SK-N-SH (cell line): ENCODE results near the gene VPS52. TPM values are rescaled to one million over a fixed set of nuclear protein-coding genes. Genes with fewer than 3 reads are reported as not detected.
A peak's percentile ranks its signal among the peaks of the same experiment; 100 is the strongest.

Experiments
- CTCF ChIA-PET: fragments of 300-600, 350-600 bp; formaldehyde crosslinking; extraction: SDS; loops from one replicate; lab custom pipeline; 2021; lab: Yijun Ruan, JAX
- POLR2A ChIA-PET: fragments of 350-600 bp; sonication (Branson Sonifier 250); formaldehyde crosslinking; extraction: SDS; loops from one replicate; lab custom pipeline; 2020; ENCODE audit warnings: antibody characterized with exemption, inconsistent platforms; lab: Yijun Ruan, JAX
- DNase-seq: peaks from one replicate; pipeline ENCODE4 v3.0.0; 2012
- H2AFZ ChIP-seq: fragments of 200-600 bp; sonication (generic); 2 replicates; pipeline ENCODE4 v1.8.1; 2016; ENCODE audit warnings: antibody characterized with exemption, mild to moderate bottlenecking, low read depth
- H3F3A ChIP-seq: fragments of 200-600 bp; sonication (generic); replicated peaks from 2 replicates; pipeline ENCODE3; 2016; ENCODE audit warnings: antibody characterized with exemption, mild to moderate bottlenecking; ENCODE audit not compliant: insufficient read depth
- H3K27ac ChIP-seq, 2 experiments: fragments of 200-500 bp in 1 of 2; fragments of 200-600 bp in 1 of 2; sonication (Bioruptor generic) in 1 of 2; sonication (generic), shearing (Covaris generic) in 1 of 2; 2 replicates each; pipeline versions ENCODE4 v1.5.1 to v1.6.1; 2014 to 2016; ENCODE audit warnings: low read depth in 2 of 2, inconsistent platforms in 1 of 2, low read length in 1 of 2, mild to moderate bottlenecking in 1 of 2, mixed read lengths in 1 of 2
- H3K27me3 ChIP-seq: fragments of 200-600 bp; sonication (generic), shearing (Covaris generic); 2 replicates; pipeline ENCODE4 v1.6.1; 2016; ENCODE audit warnings: mixed run types; ENCODE audit not compliant: insufficient read depth
- H3K36me3 ChIP-seq, 2 experiments: fragments of 200-500 bp in 1 of 2; fragments of 200-600 bp in 1 of 2; sonication (Bioruptor generic) in 1 of 2; sonication (generic) in 1 of 2; replicated peaks in 1 of 2; 2 replicates each; pipeline versions ENCODE3 to v1.5.1; 2014 to 2016; ENCODE audit warnings: low read length in 1 of 2, mild to moderate bottlenecking in 1 of 2; ENCODE audit not compliant: insufficient read depth in 2 of 2, control insufficient read depth in 1 of 2
- H3K4me1 ChIP-seq, 2 experiments: fragments of 200-500 bp in 1 of 2; fragments of 200-600 bp in 1 of 2; sonication (Bioruptor generic) in 1 of 2; sonication (generic), shearing (Covaris generic) in 1 of 2; 2 replicates each; pipeline versions ENCODE4 v1.5.1 to v1.6.1; 2014 to 2016; ENCODE audit warnings: low read depth in 1 of 2, low read length in 1 of 2, mixed run types in 1 of 2; ENCODE audit not compliant: insufficient read depth in 2 of 2, control insufficient read depth in 1 of 2
- H3K4me2 ChIP-seq: fragments of 200-600 bp; sonication (generic), shearing (Covaris generic); 2 replicates; pipeline ENCODE4 v1.6.1; 2017; ENCODE audit warnings: mixed run types
- H3K4me3 ChIP-seq, 2 experiments: fragments of 200-500 bp in 1 of 2; fragments of 200-600 bp in 1 of 2; sonication (Bioruptor generic) in 1 of 2; sonication (generic), shearing (Covaris generic) in 1 of 2; 2 replicates each; pipeline versions ENCODE4 v1.5.1 to v1.8.1; 2014 to 2016; ENCODE audit warnings: low read depth in 2 of 2, inconsistent platforms in 1 of 2, low read length in 1 of 2, mild to moderate bottlenecking in 1 of 2, mixed read lengths in 1 of 2, moderate library complexity in 1 of 2
- H3K79me2 ChIP-seq: fragments of 200-600 bp; sonication (generic); 2 replicates; pipeline ENCODE4 v1.8.1; 2017; ENCODE audit warnings: mild to moderate bottlenecking; ENCODE audit not compliant: insufficient read depth
- H3K9ac ChIP-seq: fragments of 200-600 bp; sonication (generic); 2 replicates; pipeline ENCODE4 v1.6.1; 2017; ENCODE audit warnings: mixed run types
- H3K9me2 ChIP-seq: fragments of 200-600 bp; sonication (generic); 2 replicates; pipeline ENCODE4 v1.6.1; 2017; ENCODE audit warnings: mixed run types
- H3K9me3 ChIP-seq: fragments of 200-600 bp; sonication (generic); 2 replicates; pipeline ENCODE4 v1.6.1; 2017; ENCODE audit warnings: mixed run types, mild to moderate bottlenecking, moderate library complexity
- H4K20me1 ChIP-seq: fragments of 200-600 bp; sonication (generic); 2 replicates; pipeline ENCODE4 v1.6.1; 2017; ENCODE audit warnings: mild to moderate bottlenecking, mixed run types; ENCODE audit not compliant: insufficient read depth
- CHD2 ChIP-seq: fragments of 150-350 bp; IDR thresholded peaks from 2 replicates; pipeline ENCODE4 v1.6.1; 2018; ENCODE audit warnings: low read length; ENCODE audit not compliant: partially characterized antibody
- FOSL2 ChIP-seq: IDR thresholded peaks from 2 replicates; pipeline ENCODE4 v1.4.0; 2012; ENCODE audit warnings: low read depth, mild to moderate bottlenecking, moderate library complexity, borderline replicate concordance
- GATA2 ChIP-seq: sonication (generic); formaldehyde crosslinking; IDR thresholded peaks from 2 replicates; pipeline ENCODE4 v1.5.0; 2020; ENCODE audit warnings: mild to moderate bottlenecking, missing genetic modification reagents
- MEF2A ChIP-seq: IDR thresholded peaks from 2 replicates; pipeline ENCODE4 v1.4.0; 2012; ENCODE audit warnings: low read depth, borderline replicate concordance
- MXI1 ChIP-seq: IDR thresholded peaks from 2 replicates; pipeline ENCODE4 v1.6.1; 2012; ENCODE audit warnings: mild to moderate bottlenecking, low read depth, low read length, improper control_type of control experiment
- RAD21 ChIP-seq: IDR thresholded peaks from 2 replicates; pipeline ENCODE4 v1.6.1; 2012; ENCODE audit warnings: mild to moderate bottlenecking, low read length
- SIN3A ChIP-seq: IDR thresholded peaks from 2 replicates; pipeline ENCODE4 v1.6.1; 2012; ENCODE audit warnings: low read depth, mild to moderate bottlenecking, low read length, moderate library complexity, borderline replicate concordance
- USF2 ChIP-seq: fragments of 150-350 bp; IDR thresholded peaks from 2 replicates; pipeline ENCODE4 v1.6.1; 2017; ENCODE audit warnings: antibody characterized with exemption, low read length, low read depth, borderline replicate concordance
- WGBS: methylation state at CpG from one replicate; pipeline ENCODE4 v1.1.6; 2017; ENCODE audit warnings: low lambda C conversion rate; 5-methylcytosine and 5-hydroxymethylcytosine counted together
- polyA plus RNA-seq, 3 experiments: library from polyadenylated mRNA; depleted of rRNA; stranded (reverse); fragments of >200 nt; gene quantifications; 2 replicates each; pipeline ENCODE4 v1.2.3, GENCODE V29; 2012
- TF ChIP-seq, protein P1 (sequence below): IDR thresholded peaks from 2 replicates; pipeline ENCODE4 v1.4.0; 2012; ENCODE audit warnings: low read depth, borderline replicate concordance
- TF ChIP-seq, protein P2 (sequence below): IDR thresholded peaks from 2 replicates; pipeline ENCODE4 v1.4.0; 2012; ENCODE audit warnings: low read depth

VPS52 gene
- polyA plus RNA-seq, 1 of the 3 experiments (the other 2 are of a cell fraction) = 74.0 TPM

- POLR2A ChIA-PET = interaction anchor here (0.6 to 2.2 kb wide), 8 partner anchors 9 to 118 kb away, joined by 3 to 14 read pairs (median 4); partner anchors contain the start of genes RGL2, RPS18 and VPS52
- DNase-seq = peak; percentile 79
- peaks cover 69% of the 10 kb centered on the region for H3K79me2 ChIP-seq
These were observed 41.5 kb upstream of the VPS52 start for GRCh38 chr6:33313105-33313708.

DNA sequence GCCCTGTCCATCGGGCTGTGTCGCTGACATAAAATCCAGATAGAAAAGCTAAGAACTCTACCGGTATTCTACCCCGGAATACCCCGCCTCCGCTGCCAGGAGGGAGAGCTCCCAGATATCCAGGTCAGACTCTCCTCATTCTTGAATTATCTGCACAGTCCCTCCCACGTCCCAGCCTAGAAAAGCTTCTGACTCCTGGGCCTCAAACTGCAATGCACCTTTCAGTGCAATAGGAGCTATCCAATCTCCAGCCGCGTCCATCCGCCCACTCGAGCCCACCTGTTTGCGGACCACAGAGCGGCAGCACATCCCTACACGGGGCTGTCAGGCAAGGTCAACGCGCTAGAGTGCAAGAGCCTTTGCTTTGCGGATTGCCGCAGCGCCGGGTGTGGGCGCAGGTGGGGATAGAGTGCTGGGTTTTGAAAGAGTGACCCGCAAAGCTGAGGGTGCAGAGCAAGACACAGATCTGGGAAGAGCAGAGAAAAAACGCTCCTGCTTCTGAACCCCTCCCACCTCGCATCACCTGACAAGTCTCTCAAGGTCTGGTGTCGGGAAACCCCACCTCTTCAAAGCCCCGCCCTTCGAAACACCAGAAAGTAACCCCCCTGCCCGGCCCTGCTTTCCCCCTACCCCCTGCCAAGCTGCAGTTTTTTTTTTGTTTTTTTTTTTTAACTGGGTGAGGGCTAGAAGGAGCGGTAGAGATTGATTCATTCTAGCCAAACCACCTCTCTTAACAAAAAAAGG is 40.9 kb upstream of the VPS52 start:
- Histone ChIP-seq H3K9me2 (no peaks in the 10 kb centered on the region), H3K36me3 (peaks cover 0 to 27% of the 10 kb centered on the region in 2 experiments), H2AFZ (peak overlapping the region; percentile 64; the same call in 1 of the 2 replicates), H3K27me3 (no peaks in the 10 kb centered on the region), H3K9ac (peak overlapping the region; percentile 96), H3K4me3 (peak overlapping the region; percentile 76 to 94), H3K27ac (peak overlapping the region; percentile 89 to 94), H3K4me1 (peaks cover 0 to 23% of the 10 kb centered on the region in 2 experiments; a peak in 1 of 4 replicates), H3K79me2 (peaks cover 74% of the 10 kb centered on the region), H3K4me2 (peak overlapping the region; percentile 100), H4K20me1 (peaks cover 8% of the 10 kb centered on the region; the same call in 1 of the 2 replicates), H3F3A (peaks cover 5% of the 10 kb centered on the region), H3K9me3 (no peaks in the 10 kb centered on the region)
- TF ChIP-seq USF2 = no peak; the same call in 1 of the 2 replicates
- TF ChIP-seq GATA2 = no peak
- TF ChIP-seq MXI1 = peak; percentile 23; the same call in 1 of the 2 replicates
- TF ChIP-seq RAD21 = 0 out of 2 replicates have a peak, but pooled peaks have one; percentile 11
- TF ChIP-seq, protein P1, sequence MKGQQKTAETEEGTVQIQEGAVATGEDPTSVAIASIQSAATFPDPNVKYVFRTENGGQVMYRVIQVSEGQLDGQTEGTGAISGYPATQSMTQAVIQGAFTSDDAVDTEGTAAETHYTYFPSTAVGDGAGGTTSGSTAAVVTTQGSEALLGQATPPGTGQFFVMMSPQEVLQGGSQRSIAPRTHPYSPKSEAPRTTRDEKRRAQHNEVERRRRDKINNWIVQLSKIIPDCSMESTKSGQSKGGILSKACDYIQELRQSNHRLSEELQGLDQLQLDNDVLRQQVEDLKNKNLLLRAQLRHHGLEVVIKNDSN = peak; percentile 80; the same call in 1 of the 2 replicates
- POLR2A ChIA-PET = interaction anchor here (0.7 to 2.2 kb wide), 7 partner anchors 8 to 118 kb away, joined by 3 to 14 read pairs (median 4); partner anchors contain the start of genes RGL2, RPS18 and VPS52
- 21% methylated on average over 27 of the region's 29 CpGs for WGBS
- CTCF ChIA-PET = interaction anchor here (0.6 to 3.5 kb wide), 8 partner anchors 13 to 104 kb away, joined by 3 to 26 read pairs (median 5); partner anchors contain the start of genes B3GALT4, RGL2 and RING1
- peak; percentile 75 for DNase-seq

More at GRCh38 chr6:33313105-33313708, 41.5 kb upstream of the VPS52 start:
- H3K27ac ChIP-seq = peak overlapping the region; percentile 89 to 94
- H2AFZ ChIP-seq = peak overlapping the region; percentile 64
- TF ChIP-seq CHD2 (no peak), FOSL2 (no peak), SIN3A (peak; percentile 17; the same call in 1 of the 2 replicates), USF2 (no peak), MEF2A (no peak)
- TF ChIP-seq, protein P2, sequence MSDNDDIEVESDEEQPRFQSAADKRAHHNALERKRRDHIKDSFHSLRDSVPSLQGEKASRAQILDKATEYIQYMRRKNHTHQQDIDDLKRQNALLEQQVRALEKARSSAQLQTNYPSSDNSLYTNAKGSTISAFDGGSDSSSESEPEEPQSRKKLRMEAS = 0 out of 2 replicates have a peak, but pooled peaks have one; percentile 15
- 5% methylated on average over 17 of the region's 33 CpGs for WGBS
- H3K9me2 ChIP-seq = no peaks in the 10 kb centered on the region
- H3K36me3 ChIP-seq = peaks cover 0 to 24% of the 10 kb centered on the region in 2 experiments
- peaks cover 8% of the 10 kb centered on the region; the same call in 1 of the 2 replicates for H4K20me1 ChIP-seq
- H3K4me1 ChIP-seq = peaks cover under 1 to 24% of the 10 kb centered on the region in 2 experiments; a peak in 1 of 4 replicates
- H3K9ac ChIP-seq = peak overlapping the region; percentile 96
- H3K9me3 ChIP-seq = no peaks in the 10 kb centered on the region
- peak overlapping the region; percentile 76 to 94 for H3K4me3 ChIP-seq
- CTCF ChIA-PET = interaction anchor here (0.6 to 3.5 kb wide), 6 partner anchors 14 to 74 kb away, joined by 3 to 26 read pairs (median 8); partner anchors contain the start of genes B3GALT4 and RGL2
- no peaks in the 10 kb centered on the region for H3K27me3 ChIP-seq
- peak overlapping the region; percentile 100 for H3K4me2 ChIP-seq
- H3F3A ChIP-seq = peaks cover 10% of the 10 kb centered on the region
